GM21390 (cell line): ENCODE data around the gene PRAMEF26.
"Not testable (repeated sequence)": the region's sequence is repeated elsewhere in the genome, so short reads cannot be mapped to it uniquely, and the experiment has no call there.

ENCODE experiments used
- ATAC-seq: cut with Tn5 transposase; IDR thresholded peaks from one replicate; pipeline ENCODE4 v1.9.1; 2021; ENCODE audit not compliant: unreplicated experiment

Gene PRAMEF26

GRCh38 chr1:13155909-13156308, at the start of gene PRAMEF26:
Gene PRAMEF26, minus strand, starts transcription at chr1:13156009. Its CDS starts 2,914 bp downstream, at chr1:13153095.
- ATAC-seq, result not testable (repeated sequence)

GRCh38 chr1:13201309-13201708, 45.5 kb upstream of the PRAMEF26 start, which contains the start of gene PRAMEF13:
Gene PRAMEF13, minus strand, starts transcription at chr1:13201409. Its CDS starts 1,820 bp downstream, at chr1:13199589.
- ATAC-seq, result not testable (repeated sequence)

- not testable (repeated sequence) for ATAC-seq
Observed at GRCh38 chr1:13171548-13171947, 15.7 kb upstream of the PRAMEF26 start, which contains the start of gene PRAMEF9. Gene PRAMEF9, plus strand, starts transcription at chr1:13171848. Its CDS starts 3,433 bp downstream, at chr1:13175281.

GRCh38 chr1:13165531-13165930, 9.7 kb upstream of the PRAMEF26 start, which contains the start of gene HNRNPCL4:
Gene HNRNPCL4, minus strand, starts transcription at chr1:13165631. Its CDS starts 164 bp downstream, at chr1:13165467.
- ATAC-seq, result not testable (repeated sequence)

GRCh38 chr1:13116754-13117153, 39.1 kb downstream of the PRAMEF26 start, which contains the start of gene HNRNPCL2:
Gene HNRNPCL2, minus strand, starts transcription at chr1:13116854. Its CDS starts 454 bp downstream, at chr1:13116400.
- not testable (repeated sequence) for ATAC-seq
